Superior temporal gyrus (tissue), 1 donor: Measurements from ENCODE around the gene TNIP1.

Source experiments
- DNase-seq: peaks from one replicate; pipeline ENCODE4 v3.0.0-alpha.2; 2016; ENCODE audit errors: extremely low spot score

TNIP1 gene

GRCh38 chr5:151080613-151081430 is at the start of gene TNIP1:
TSS of gene TNIP1 (minus strand) at chr5:151081034. CDS start at chr5:151065095, 15,939 bp downstream.
- DNase-seq: peak; percentile 86

GRCh38 chr5:151130235-151130921 is 49.5 kb upstream of the TNIP1 start:
- DNase-seq: no peak

GRCh38 chr5:151128817-151129216 is 48.0 kb upstream of the TNIP1 start:
- no peak for DNase-seq

GRCh38 chr5:151127926-151128325 is 47.1 kb upstream of the TNIP1 start:
- DNase-seq: no peak

GRCh38 chr5:151126199-151126645 is 45.4 kb upstream of the TNIP1 start:
- DNase-seq: peak; percentile 73

- no peak for DNase-seq
Observed at GRCh38 chr5:151125421-151125820, 44.6 kb upstream of the TNIP1 start.

- no peak for DNase-seq
Observed at GRCh38 chr5:151123897-151124751, 43.3 kb upstream of the TNIP1 start.

GRCh38 chr5:151122828-151123227 is 42.0 kb upstream of the TNIP1 start:
- DNase-seq: no peak

- DNase-seq: no peak
Observed at GRCh38 chr5:151121665-151122064, 40.8 kb upstream of the TNIP1 start.

- DNase-seq: no peak
Observed at GRCh38 chr5:151121095-151121494, 40.3 kb upstream of the TNIP1 start.

GRCh38 chr5:151118913-151119575 is 38.2 kb upstream of the TNIP1 start:
- DNase-seq: no peak

- peak; percentile 83 for DNase-seq
Observed at GRCh38 chr5:151115272-151115905, 34.6 kb upstream of the TNIP1 start.

GRCh38 chr5:151113651-151114050 is 32.8 kb upstream of the TNIP1 start:
- no peak for DNase-seq

- DNase-seq: no peak
Observed at GRCh38 chr5:151110992-151111391, 30.2 kb upstream of the TNIP1 start.

GRCh38 chr5:151110122-151110681 is 29.4 kb upstream of the TNIP1 start:
- DNase-seq: no peak

GRCh38 chr5:151108566-151108965 is 27.7 kb upstream of the TNIP1 start:
- no peak for DNase-seq

GRCh38 chr5:151107738-151108520 is 27.1 kb upstream of the TNIP1 start:
- DNase-seq: no peak

- DNase-seq: no peak
Observed at GRCh38 chr5:151107084-151107483, 26.2 kb upstream of the TNIP1 start.

GRCh38 chr5:151106509-151106908 is 25.7 kb upstream of the TNIP1 start:
- no peak for DNase-seq

- no peak for DNase-seq
Observed at GRCh38 chr5:151106043-151106442, 25.2 kb upstream of the TNIP1 start.
